Suprapubic skin (tissue), 4 donors: ENCODE data around the gene ARHGEF11.

Experiments used
- EP300 ChIP-seq: sonication (generic); formaldehyde crosslinking; IDR thresholded peaks from one replicate; pipeline ENCODE4 v1.6.1; 2017; ENCODE audit warnings: antibody characterized with exemption
- POLR2A ChIP-seq, 2 donors: fragments of 450-650 bp; IDR thresholded peaks; one replicate each; pipeline ENCODE4 v1.6.1; 2017; ENCODE audit warnings: antibody characterized with exemption in 2 of 2, mild to moderate bottlenecking in 2 of 2, moderate library complexity in 2 of 2
- POLR2AphosphoS5 ChIP-seq, 3 donors: sonication (generic); formaldehyde crosslinking; IDR thresholded peaks; one replicate each; pipeline ENCODE4 v1.6.1; 2017; ENCODE audit warnings: antibody characterized with exemption in 3 of 3
- TF ChIP-seq, protein P1 (sequence below), 2 donors: fragments of 200-600 bp in 1 of 2; fragments of 450-650 bp in 1 of 2; sonication (generic) in 1 of 2; IDR thresholded peaks; one replicate each; pipeline ENCODE4 v1.5.1; 2016 to 2019; ENCODE audit warnings: antibody characterized with exemption in 2 of 2, mild to moderate bottlenecking in 1 of 2, moderate library complexity in 1 of 2

DNA sequence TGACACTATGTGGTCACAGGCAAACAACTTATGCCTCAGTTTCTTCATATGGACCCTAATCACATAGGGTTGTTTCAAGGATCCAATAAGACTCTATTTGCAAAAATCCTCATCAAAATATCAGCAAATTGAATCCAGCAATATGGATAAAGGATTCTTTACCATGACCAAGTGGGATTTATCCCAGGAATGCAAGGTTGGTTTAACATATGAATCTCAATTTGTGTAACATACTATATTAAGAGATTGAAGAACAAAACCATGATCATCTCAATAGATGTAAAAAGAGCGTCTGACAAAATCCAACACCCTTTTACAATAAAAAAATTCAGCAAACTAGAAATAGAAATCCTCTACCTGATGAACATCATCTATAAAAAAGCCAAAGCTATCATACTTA, 23.9 kb downstream of the ARHGEF11 start:
- TF ChIP-seq POLR2AphosphoS5 (IDR thresholded peaks at IDR 0.05) = no peak
- TF ChIP-seq, protein P1, sequence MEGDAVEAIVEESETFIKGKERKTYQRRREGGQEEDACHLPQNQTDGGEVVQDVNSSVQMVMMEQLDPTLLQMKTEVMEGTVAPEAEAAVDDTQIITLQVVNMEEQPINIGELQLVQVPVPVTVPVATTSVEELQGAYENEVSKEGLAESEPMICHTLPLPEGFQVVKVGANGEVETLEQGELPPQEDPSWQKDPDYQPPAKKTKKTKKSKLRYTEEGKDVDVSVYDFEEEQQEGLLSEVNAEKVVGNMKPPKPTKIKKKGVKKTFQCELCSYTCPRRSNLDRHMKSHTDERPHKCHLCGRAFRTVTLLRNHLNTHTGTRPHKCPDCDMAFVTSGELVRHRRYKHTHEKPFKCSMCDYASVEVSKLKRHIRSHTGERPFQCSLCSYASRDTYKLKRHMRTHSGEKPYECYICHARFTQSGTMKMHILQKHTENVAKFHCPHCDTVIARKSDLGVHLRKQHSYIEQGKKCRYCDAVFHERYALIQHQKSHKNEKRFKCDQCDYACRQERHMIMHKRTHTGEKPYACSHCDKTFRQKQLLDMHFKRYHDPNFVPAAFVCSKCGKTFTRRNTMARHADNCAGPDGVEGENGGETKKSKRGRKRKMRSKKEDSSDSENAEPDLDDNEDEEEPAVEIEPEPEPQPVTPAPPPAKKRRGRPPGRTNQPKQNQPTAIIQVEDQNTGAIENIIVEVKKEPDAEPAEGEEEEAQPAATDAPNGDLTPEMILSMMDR (IDR thresholded peaks at IDR 0.05) = no peak
- no peak for TF ChIP-seq POLR2A (IDR thresholded peaks at IDR 0.05)
- no peak for TF ChIP-seq EP300
